ENCODE data around the gene COL4A4.
A peak's percentile ranks its signal among the peaks of the same experiment; 100 is the strongest.
"Not testable (repeated sequence)": the region's sequence is repeated elsewhere in the genome, so short reads cannot be mapped to it uniquely, and the experiment has no call there.

COL4A4 gene

DNA sequence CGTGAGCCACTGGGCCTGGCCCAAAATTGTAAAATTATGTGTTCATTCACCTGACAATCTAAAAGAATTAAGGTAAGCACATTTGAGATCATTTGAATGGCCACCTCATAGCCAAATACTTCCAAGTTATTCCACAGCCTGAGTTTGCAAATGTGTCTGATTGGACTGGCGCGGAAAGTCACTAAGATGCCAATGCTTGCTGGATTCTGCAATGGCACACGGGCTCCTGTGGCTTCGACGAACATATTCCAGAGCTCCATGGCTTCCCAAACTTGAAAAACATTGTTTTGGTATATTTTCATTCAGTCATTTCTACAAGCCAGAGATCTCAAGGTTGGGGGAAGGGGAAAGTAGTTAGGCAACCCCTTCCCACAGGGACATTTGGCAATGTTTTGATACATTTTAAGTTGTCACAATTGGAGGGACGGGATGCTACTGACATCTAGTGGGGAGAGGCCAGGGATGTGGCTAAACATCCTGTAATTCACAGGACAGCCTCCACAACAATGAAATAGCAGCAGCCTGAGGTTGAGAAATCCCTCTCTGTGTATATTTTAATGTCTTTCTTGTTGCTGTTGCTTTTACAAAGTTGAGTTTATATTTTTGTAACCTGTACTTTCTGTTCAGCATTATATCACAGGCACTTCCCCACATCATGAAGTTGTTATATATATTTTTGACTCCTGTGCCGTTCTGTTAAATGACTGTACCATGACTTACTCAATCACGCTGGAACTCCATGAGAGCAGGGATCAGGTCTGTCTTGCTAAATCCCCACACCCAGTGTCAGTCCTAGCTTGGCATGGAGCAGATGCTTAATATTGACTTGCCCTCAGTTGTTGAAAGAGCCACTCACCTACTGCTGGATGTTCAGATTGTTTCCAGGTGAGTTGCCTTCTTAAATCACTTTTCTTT lies 56.9 kb downstream of the COL4A4 start:
- peak; percentile 67 for DNase-seq

DNA sequence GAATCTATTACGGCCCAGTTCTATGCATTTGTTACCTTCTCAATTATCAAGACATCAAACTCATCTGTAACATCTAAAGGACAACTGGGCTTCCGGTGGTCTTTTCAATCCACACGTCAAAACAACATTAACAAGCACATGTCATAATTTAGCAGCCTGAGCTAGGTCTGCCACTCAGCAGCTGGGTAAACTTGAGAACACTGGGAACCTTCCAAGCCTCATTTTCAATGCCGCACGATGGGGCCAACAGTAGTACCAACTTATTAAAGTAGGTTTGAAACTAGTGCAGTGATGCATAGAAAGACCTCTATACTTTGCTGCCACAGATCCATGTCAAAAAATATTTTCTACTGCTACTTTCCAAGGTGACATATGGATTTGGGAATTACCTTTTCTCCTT lies 60.4 kb downstream of the COL4A4 start:
- no peak for DNase-seq

DNA sequence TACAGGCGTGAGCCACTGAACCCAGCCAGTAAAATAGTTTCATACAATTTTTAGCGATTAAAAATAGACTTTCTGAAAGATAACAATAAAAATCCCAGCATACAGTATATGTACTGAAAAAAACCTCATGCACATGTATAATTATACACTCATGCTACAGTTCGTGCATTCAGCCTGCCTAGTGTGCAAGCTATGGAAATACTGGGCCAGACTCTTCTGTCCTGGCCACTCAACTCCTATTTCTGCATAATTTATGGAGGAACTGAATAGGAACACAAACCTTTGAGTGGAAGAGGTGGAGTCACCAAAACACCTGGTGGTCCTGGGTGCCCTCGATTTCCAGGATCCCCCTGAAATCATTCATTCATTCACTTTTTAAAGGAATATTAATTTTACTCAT lies 64.7 kb downstream of the COL4A4 start:
- DNase-seq = no peak

DNA sequence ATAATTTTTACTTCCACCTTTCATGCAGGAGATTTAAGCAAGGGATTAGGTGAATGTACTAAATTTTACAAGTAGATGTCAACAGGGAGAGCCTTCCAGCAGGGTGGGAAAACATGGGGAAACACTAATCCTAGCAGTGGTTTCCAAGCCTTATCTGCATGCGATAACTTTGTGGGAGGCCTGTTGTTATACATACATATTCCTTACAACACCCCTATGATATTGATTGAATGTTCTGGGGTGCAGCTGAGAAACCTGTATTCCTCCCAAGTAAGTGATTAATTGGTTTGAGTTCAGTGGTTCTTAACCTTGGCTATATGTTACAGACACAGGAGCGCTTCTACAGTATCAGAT lies 65.9 kb downstream of the COL4A4 start:
- no peak for DNase-seq

DNA sequence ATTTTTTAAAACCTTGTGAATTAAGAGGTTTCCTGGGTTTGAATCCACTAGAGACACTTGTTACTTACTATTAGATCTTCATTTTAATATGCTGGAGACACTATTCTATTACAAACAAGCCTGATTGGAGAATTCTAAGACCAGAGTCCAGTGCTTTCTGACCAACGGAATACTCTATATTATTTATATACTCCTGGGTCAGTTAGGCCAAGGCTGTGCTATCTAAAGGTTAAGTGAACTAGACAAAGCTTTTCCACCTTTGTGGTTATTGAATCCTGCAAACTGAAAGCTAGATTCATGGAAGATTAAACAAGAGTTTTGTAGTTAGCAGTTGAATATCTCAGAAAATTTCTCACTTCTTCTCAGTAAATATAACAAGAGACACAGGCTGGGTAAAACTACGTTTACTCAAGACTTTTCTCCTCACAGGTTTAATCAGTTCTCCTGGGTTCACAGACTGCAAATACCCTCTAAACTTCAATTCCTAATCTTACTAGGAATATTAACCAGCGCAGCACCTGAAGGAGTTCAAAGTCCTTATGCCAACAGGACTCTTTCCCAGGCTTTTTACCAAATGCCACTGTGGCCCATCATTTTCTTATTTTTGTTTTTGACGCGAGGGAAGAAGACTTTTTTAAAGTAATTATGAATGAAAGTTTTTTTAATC lies 66.4 kb downstream of the COL4A4 start:
- no peak for DNase-seq

DNA sequence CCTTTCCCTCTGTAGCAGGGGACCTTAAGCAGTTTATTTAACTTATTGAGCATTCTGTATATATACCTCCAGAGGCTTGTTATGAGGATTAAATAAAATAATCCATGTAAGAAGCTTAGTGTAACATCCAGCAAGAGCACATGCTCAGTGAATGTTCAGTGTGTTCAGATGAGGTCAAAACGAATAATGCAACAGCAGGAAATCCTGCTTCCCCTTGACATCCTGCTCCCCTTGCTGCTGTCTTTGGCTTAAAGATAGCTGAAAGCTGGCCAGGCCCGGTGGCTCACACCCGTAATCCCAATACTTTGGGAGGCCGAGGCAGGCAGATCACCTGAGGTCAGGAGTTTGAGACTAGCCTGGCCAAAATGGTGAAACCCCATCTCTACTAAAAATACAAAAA lies 68.7 kb downstream of the COL4A4 start:
- DNase-seq = no peak

DNA sequence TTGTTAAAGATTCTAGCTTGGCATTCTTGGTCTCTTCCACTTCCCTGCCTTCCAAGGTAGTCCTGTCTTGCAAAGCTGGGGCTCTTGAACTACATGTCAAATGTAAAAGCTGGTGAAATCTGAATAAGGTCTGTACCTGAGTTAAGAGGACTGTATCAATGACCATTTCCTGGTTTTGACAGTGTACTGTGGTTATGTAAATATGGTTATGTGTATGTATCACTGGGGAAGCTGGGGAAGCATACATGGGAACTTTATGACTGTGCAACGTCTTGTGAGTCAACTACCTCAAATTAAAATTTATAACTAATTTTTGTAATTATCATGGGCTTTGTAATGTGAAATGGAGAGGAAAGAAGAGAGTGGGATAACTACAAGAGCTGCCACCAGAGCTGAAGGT lies 81.7 kb downstream of the COL4A4 start:
- no peak for DNase-seq

DNA sequence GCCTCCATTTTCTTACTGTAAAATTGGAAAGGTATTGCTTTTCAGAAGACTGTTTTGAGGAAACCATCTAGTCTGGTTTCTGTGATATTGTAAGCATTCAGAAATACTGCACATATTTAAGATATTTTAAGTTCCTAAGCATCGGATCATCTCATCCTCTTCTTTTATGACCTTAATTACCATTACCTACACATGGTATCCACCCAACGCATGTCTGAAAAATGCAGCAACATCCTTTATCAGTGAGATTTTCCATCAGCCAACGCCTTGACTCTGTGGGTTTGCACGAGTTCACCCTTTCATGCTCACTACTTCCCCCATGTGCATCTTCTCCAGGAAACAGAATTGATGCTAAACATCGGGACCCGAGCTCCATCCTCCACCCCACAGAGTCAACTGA lies 84.3 kb downstream of the COL4A4 start:
- peak; percentile 17 for DNase-seq

DNA sequence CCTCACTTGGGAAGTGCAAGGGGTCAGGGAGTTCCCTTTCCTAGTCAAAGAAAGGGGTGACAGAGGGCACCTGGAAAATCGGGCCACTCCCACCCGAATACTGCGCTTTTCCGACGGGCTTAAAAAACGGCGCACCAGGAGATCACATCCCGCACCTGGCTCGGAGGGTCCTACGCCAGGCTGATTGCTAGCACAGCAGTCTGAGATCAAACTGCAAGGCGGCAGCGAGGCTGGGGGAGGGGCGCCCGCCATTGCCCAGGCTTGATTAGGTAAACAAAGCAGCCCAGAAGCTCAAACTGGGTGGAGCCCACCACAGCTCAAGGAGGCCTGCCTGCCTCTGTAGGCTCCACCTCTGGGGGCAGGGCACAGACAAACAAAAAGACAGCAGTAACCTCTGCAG lies 98.9 kb downstream of the COL4A4 start:
- not testable (repeated sequence) for DNase-seq

DNA sequence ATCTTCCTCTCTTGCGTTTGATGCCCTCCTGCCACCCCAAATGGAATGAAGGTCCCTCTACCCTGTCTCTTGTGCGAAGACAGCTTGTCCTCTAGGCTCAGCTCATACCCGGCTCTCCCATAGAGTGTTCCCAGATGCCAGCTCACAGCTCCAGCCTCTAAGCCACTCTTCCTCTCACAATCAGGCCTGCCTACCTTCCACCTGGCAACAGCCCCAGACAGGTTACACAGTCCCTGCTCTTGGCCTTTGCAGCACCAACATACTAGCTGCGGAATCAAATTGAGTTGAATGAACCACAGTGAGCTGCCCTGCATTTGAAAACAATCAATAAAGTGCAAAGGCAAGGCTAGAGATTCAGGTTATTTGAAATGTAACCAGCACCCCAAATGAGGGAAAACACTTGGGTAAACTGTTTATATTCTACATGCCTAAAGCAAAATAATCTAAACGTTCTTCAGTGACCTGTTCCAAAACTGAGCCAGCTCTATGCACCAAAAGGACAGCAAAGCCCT lies 105.1 kb downstream of the COL4A4 start:
- no peak for DNase-seq

DNA sequence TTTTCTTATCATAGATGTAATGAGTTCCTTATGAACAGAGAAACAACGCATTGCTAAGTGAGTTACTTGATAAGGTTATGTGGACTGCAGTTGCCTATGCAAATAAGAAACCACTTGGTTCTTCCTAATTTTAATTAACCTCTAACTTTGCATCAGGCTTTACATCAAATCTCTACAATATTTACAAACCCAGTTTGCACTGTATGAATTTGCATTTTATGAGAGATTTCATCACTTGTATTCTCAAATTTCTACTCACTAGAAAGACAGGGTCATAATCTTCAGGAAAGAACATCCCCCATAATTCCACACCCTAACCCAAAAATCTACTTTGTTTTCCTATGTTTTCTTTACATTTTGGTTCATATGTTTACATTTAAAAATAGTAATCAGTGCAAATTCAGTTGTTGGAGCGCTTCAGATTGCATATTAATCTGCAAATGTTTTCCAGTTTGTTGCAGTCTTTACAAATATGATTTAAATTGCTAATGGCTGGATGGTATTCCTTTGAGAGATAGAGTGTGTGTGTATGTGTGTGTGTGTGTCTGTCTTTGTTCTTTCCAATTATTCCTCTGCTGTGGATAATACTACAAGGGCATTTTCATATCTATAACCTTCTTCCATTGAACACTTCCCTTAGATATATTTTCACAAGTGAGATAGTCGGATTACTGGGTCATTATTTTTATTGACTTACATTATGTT lies 106.1 kb downstream of the COL4A4 start:
- DNase-seq = no peak

DNA sequence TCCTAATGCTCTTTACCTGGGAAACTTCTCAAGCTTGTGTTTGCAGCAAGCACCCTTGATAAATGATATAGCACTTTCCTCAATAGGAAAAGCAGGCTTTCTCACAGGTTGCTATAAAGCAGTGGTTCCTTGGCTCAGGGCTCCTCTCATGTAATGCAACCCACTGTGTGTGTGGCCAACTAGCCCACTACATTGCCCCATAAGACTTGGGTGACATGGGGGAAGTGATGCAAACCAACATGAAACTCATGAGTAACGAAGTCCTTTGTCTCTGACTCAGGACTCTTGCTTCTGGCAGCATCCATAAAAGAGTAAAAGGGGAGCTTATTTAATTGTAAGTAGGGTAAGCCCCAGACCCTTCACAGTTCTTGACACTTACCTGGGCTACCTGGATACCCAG lies 106.9 kb downstream of the COL4A4 start:
- DNase-seq = no peak

DNA sequence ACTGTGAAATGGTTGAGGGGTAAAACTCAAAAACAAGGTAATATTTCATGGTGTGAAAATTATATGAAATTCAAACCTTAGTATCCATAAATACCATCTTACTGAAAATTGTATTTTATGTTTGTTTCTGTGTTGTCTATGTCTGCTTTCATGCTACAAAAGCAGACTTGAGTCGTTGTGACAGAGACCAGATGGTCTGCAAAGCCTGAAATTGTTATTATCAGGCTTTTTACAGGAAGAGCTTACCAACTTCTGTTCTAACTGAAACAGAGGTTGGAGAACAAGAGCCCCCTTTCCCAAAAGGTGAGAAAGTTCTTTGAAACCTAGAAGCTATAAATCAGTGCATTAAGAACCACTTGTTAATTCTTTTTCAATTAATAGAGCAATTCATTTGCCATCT lies 110.0 kb downstream of the COL4A4 start:
- DNase-seq = no peak

DNA sequence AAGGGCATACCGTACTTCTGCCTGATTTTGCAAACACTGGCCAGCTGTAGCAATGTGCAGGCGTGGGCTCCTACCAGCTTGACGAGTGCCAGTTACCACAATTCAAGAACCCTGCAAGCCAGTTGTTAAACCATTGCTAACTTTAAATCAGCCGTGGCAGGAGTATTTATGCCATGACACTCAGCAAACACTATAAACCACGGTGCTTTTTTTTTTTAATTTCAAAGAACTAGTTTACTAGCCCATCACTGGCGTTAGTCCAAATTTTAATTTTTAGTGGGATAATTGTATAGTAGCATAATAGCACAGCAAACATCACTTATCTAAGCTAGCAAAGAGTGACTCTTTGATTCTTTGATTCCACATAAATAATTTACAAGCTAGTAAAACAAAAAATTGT lies 111.1 kb downstream of the COL4A4 start:
- DNase-seq = no peak

DNA sequence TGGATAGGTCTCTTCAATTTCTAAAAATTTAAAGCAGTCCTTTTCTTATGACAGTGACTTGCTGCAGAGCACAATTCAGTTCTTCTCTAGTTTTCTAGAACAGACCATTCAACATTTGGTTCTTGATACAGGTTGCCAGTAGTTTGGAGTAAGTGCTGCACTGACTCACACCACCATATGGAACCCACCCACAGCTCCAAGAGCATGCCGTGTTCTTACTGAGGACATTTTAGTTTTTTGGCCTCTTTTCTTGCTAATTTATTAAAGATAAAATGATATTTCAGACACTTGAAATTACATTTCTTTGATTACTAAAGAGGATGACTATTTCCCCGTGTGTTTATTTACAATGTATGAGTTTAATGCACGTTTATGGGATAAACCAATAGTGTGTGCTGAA lies 120.0 kb downstream of the COL4A4 start:
- DNase-seq = no peak

DNA sequence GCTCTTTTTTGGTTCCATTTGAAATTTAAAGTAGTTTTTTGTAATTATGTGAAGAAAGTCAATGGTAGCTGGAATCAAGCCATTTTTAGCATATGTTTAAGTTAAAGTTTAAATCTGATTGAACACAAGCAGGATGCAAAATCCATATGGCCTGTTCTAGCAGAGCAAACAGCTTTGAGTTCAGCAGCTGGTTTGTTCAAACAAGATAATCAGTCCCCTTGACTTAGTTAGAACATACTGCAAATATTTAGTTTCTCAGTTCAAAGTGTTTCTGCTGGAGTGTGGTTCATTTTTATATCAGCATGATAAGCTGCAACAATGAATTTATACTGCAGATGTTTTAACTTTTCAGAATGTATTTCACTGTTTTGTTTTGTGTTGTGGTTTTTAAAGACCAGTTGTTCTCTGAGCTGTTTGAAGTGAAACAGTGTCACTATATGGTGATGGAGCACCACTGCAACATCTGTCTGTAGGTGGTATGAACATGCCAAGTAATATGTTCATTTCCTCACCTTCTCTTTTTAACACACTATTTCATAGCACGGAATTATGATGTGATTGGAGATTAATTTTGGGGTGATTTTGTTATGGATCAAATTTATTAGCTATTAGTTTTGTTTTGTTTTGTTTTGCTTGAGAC lies 125.3 kb downstream of the COL4A4 start:
- no peak for DNase-seq

DNA sequence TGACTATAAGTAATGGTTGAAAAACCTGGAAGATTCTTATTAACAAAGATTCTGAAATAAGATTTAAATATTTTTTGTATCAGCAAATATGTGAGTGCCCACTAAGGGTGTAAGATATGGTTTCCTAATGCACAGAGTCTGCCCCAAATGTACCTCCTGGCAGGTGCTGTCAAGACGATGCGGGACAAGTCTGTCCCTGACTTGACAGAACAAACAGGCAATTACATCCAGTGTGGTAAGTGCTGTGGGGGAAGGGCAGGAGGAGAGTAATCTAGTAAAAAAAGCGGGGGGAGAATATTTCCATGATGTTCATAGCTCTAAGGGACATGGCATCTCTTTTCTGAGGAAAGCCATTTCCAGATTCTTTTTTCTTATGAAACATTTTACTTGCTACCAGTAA lies 127.5 kb downstream of the COL4A4 start:
- DNase-seq = no peak

DNA sequence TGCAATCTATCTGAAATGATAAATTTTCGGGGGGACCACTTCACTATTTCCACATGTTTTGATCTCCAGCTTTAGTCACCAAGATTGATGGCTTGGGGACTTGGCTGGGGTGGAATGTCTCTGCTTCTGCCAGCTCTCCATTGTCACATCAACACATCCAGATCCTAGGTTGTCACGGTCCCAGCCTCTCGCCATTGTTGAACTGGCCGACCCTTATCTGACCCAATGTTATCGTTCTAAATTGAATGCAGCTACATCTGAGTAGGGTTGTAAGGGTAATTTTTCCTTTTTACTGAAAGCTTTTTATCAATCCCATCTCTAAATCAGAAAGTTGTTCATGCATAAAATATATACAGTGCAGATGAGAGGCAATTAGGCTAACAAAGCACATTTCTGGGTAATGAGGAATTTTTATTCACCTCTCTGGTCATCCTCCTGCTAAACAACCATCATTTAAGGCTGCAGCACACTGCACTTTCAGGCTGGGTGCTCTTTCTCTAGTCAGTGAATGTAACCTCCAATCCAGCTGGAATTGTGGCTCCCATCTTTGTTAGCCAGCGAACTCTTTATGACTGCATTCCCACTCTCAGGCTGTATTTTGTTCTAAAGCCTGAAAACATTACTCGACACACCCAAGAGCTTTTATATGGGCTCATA lies 128.2 kb downstream of the COL4A4 start:
- DNase-seq = no peak

DNA sequence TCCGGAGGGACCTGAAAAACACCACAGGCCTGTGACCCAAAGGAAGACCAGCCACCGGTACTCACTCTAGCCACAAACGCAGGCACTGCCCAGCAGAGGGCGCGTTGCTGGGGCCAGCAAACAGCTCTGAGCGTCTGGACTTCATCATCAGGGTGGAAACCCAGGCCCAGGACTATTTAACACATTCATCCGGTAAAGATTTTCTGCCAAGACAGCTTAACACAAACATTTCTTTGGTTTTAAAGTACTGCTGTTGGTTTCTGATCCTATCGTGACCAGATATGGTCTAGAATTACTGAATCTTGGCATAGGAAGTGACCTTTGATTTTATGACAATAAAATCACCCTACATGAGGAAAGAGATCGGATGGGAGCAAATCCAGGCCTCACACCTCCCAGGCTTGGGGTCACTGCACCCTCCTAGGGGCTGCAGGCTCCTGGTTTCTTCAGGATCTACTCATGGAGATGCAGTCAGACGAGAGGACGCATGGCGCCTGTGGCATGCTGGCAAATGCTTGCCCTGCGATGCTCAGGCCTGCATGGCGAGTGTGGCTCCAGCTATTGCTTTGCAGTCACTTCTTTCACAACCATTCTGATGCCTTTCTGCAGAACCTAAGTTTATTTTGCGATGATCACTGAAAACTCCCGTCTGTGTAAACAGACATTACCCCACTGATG lies 130.4 kb downstream of the COL4A4 start:
- DNase-seq = peak; percentile 17

DNA sequence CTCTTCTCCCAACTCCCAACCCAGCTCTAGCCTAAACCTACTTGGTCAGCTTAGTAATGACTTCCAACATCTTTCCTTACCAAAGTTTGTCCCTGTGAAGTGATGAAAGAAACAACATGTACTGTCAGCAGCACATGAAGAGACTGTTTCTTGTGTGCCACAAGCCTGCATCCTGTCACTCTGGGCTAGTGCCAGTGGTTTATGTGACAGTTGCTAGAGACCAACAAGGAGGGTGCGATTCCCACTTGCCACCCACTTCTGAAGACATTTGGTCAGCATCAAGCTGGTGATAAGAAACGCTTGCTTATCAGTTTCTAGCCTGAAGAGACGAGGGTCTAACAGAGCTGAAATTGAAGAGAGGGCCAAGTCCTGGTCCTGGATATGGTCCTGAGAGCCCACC lies 132.6 kb downstream of the COL4A4 start:
- no peak for DNase-seq

DNA sequence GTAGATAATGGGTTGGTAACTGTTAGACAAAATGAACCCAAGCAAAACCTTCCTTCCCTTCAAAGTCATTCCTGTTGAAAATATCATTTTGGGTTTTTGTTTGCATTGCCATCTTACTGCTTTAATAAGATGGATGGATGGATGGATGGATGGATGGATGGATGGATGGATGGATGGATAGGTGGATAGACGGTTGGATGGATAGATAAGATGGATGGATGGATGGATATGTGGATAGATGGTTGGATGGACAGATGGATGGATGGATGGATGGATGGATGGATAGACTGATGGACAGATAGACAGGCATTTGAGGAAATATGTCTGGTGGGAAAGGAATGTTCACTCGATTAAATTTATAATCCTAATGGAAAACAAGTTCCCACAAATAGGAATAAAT lies 133.2 kb downstream of the COL4A4 start:
- no peak for DNase-seq

All from fibroblast of skin of right quadriceps (primary cell).